PC-3 (cell line): ENCODE measurements around the gene KLF11. TPM values are rescaled to one million over a fixed set of nuclear protein-coding genes. Genes with fewer than 3 reads are reported as not detected.

Source experiments
- ATAC-seq: fragments of 200-7000 bp; cut with Tn5 transposase; 2 replicates; pipeline ENCODE4 v1.9.1; 2020; ENCODE audit warnings: mild to moderate bottlenecking, moderate library complexity
- BruUV-seq: library from RNA; stranded (reverse); fragments of 400-500 nt; replicated peaks from 2 replicates; lab custom pipeline; 2021; lab: Mats Ljungman, UMichigan
- CTCF ChIA-PET: fragments of 300-600 bp; sonication (Branson Sonifier 250); formaldehyde crosslinking; loops from one replicate; lab custom pipeline; 2022; ENCODE audit warnings: antibody characterized with exemption; lab: Charles Lee
- POLR2A ChIA-PET: fragments of 300-600 bp; sonication (Branson Sonifier 250); formaldehyde crosslinking; loops from one replicate; lab custom pipeline; 2022; ENCODE audit warnings: antibody characterized with exemption; ENCODE audit not compliant: unreplicated experiment; lab: Charles Lee
- DNase-seq: peaks from one replicate; pipeline ENCODE4 v3.0.0-alpha.2; 2015
- H2AFZ ChIP-seq: fragments of 300-600 bp; sonication (generic); 2 replicates; pipeline ENCODE4 v1.6.0; 2016; ENCODE audit warnings: antibody characterized with exemption, low read length
- H3F3A ChIP-seq: fragments of 300-600 bp; sonication (generic); one replicate; pipeline ENCODE4 v1.6.0; 2017; ENCODE audit warnings: antibody characterized with exemption, low read length, control low read depth, mild to moderate bottlenecking; ENCODE audit not compliant: unreplicated experiment
- H3K27ac ChIP-seq: fragments of 300-600 bp; sonication (generic); 2 replicates; pipeline ENCODE4 v1.5.1; 2016; ENCODE audit warnings: mild to moderate bottlenecking, low read length
- H3K27me3 ChIP-seq: fragments of 300-600 bp; sonication (generic); 2 replicates; pipeline ENCODE4 v1.6.1; 2016; ENCODE audit warnings: low read length, mixed read lengths
- H3K36me3 ChIP-seq: fragments of 300-600 bp; sonication (generic); 2 replicates; pipeline ENCODE4 v1.6.1; 2016; ENCODE audit warnings: low read depth, mixed run types, low read length, mixed read lengths
- H3K4me1 ChIP-seq: fragments of 300-600 bp; sonication (generic); 2 replicates; pipeline ENCODE4 v1.5.1; 2016; ENCODE audit warnings: low read length; ENCODE audit not compliant: insufficient read depth
- H3K4me2 ChIP-seq: fragments of 300-600 bp; sonication (generic); 2 replicates; pipeline ENCODE4 v1.6.0; 2016; ENCODE audit warnings: low read length
- H3K4me3 ChIP-seq: fragments of 300-600 bp; sonication (generic); 2 replicates; pipeline ENCODE4 v1.5.1; 2016; ENCODE audit warnings: mild to moderate bottlenecking, low read length, mixed read lengths
- H3K79me2 ChIP-seq: fragments of 300-600 bp; sonication (generic); 2 replicates; pipeline ENCODE4 v1.6.1; 2017; ENCODE audit warnings: low read length, mixed read lengths
- H3K9ac ChIP-seq: fragments of 300-600 bp; sonication (generic); 2 replicates; pipeline ENCODE4 v1.6.0; 2016; ENCODE audit warnings: mild to moderate bottlenecking, low read length
- H3K9me2 ChIP-seq: fragments of 300-600 bp; sonication (generic); replicated peaks from 2 replicates; pipeline ENCODE4 v1.6.1; 2016; ENCODE audit warnings: mixed run types, low read length, mixed read lengths
- H3K9me3 ChIP-seq: fragments of 300-600 bp; sonication (generic); 2 replicates; pipeline ENCODE4 v1.6.1; 2016; ENCODE audit warnings: low read length, mixed read lengths
- H4K20me1 ChIP-seq: fragments of 300-600 bp; sonication (generic); 2 replicates; pipeline ENCODE4 v1.6.1; 2016; ENCODE audit warnings: low read length, mixed read lengths
- CTCF ChIP-seq: fragments of 300-600 bp; sonication (generic); conservative IDR thresholded peaks from 2 replicates; pipeline ENCODE4 v1.5.1; 2017; ENCODE audit warnings: antibody characterized with exemption, low read depth, mild to moderate bottlenecking, low read length
- EZH2 ChIP-seq: fragments of 300-600 bp; sonication (generic); IDR thresholded peaks from one replicate; pipeline ENCODE4 v1.6.1; 2017; ENCODE audit warnings: antibody characterized with exemption, mild to moderate bottlenecking, low read length; ENCODE audit not compliant: unreplicated experiment
- EZH2phosphoT487 ChIP-seq: fragments of 300-600 bp; sonication (generic); IDR thresholded peaks from 2 replicates; pipeline ENCODE4 v1.6.1; 2018; ENCODE audit warnings: mild to moderate bottlenecking, antibody characterized with exemption, low read length, borderline replicate concordance
- intact Hi-C: fragments of 100-400 bp; cut with micrococcal nuclease; formaldehyde crosslinking; loops from 2 replicates; pipeline ENCODE4 v1.9.0; 2023
- total RNA-seq: library from RNA; depleted of rRNA; stranded (reverse); fragments of >200 nt; gene quantifications from 2 replicates; pipeline ENCODE4 v1.2.3, GENCODE V29; 2014

KLF11 gene
- total RNA-seq, 1 experiment from 2014 or later = 13.4 TPM

DNA sequence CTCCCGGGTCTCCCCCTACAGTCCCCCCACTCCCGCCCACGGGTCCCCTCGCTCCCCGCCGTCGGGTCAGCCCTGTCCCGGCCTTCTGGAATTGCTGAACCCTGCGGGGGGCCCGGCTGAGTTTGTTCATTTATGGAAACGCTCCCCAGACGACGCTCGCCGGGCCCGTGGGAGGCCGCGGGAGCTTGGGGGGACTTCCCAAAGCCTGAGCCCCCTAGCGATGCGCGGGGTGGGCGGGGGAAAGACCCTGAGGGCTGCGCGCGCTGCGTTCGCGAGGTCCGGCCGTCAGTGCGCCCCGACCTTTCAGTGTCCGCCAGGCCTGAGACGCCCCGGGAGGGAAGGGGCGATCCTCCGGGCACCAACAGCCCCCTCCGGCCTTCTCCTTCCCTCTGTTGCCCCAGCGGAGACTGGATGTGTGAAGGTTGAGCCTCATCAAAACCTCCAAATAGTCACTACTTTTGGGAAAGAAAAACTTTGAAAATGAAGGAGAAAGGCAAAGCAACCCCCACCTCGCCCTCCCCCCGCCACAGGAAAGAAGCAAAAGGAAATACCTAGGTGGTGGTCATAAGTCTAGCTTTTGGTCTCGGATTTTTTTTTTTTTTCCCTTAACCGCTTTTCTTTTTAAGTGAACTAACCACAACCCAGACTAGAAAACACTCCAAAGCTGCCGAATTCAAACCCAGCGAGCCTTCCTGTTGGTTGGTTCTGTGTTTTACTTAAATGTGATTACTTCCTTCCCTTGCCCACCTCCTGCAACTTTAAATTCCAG lies 37.4 kb downstream of the KLF11 start:
- H3K9me2 ChIP-seq = no peaks in the 10 kb centered on the region
- H3K4me1 ChIP-seq = no peaks in the 10 kb centered on the region
- BruUV-seq = no TSS peak
- no peaks in the 10 kb centered on the region for H3K36me3 ChIP-seq
- H3F3A ChIP-seq = no peaks in the 10 kb centered on the region
- no peak for ATAC-seq
- H3K27me3 ChIP-seq = peaks cover 80% of the 10 kb centered on the region
- H2AFZ ChIP-seq = no peak overlapping the region
- no peak for DNase-seq
- POLR2A ChIA-PET = no interaction called here
- H3K9ac ChIP-seq = no peak overlapping the region
- CTCF ChIA-PET = no interaction called here
- no peak overlapping the region for H3K4me2 ChIP-seq
- H4K20me1 ChIP-seq = no peaks in the 10 kb centered on the region
- no peak overlapping the region for H3K27ac ChIP-seq
- TF ChIP-seq EZH2phosphoT487 (no peak), EZH2 (peak; percentile 47)
- intact Hi-C loops = no loop called here
- H3K79me2 ChIP-seq = no peaks in the 10 kb centered on the region
- no peak overlapping the region for H3K4me3 ChIP-seq
- H3K9me3 ChIP-seq = no peaks in the 10 kb centered on the region

- BruUV-seq = no TSS peak
- POLR2A ChIA-PET = no interaction called here
Observed at GRCh38 chr2:10083046-10083445, 39.7 kb downstream of the KLF11 start.

GRCh38 chr2:10083692-10084211 lies 40.4 kb downstream of the KLF11 start:
- Histone ChIP-seq H3K79me2 (no peaks in the 10 kb centered on the region), H3K4me1 (no peaks in the 10 kb centered on the region), H4K20me1 (no peaks in the 10 kb centered on the region), H3K9me2 (no peaks in the 10 kb centered on the region), H2AFZ (no peak overlapping the region), H3K36me3 (no peaks in the 10 kb centered on the region), H3K9me3 (no peaks in the 10 kb centered on the region), H3F3A (no peaks in the 10 kb centered on the region), H3K9ac (no peak overlapping the region), H3K27ac (no peak overlapping the region), H3K4me2 (no peak overlapping the region), H3K4me3 (no peak overlapping the region), H3K27me3 (peaks cover 53% of the 10 kb centered on the region)
- TF ChIP-seq CTCF (no peak), EZH2phosphoT487 (no peak), EZH2 (no peak)
- ATAC-seq (no peak), DNase-seq (no peak)
- POLR2A ChIA-PET = no interaction called here
- intact Hi-C loops = no loop called here
- CTCF ChIA-PET = no interaction called here
- no TSS peak for BruUV-seq

More at GRCh38 chr2:10083046-10083445, 39.7 kb downstream of the KLF11 start:
- CTCF ChIA-PET = no interaction called here
- TF ChIP-seq CTCF (no peak), EZH2phosphoT487 (no peak), EZH2 (no peak)
- Histone ChIP-seq H3K9me3 (no peaks in the 10 kb centered on the region), H3K36me3 (no peaks in the 10 kb centered on the region), H3K4me2 (no peak overlapping the region), H3K27ac (no peak overlapping the region), H3F3A (no peaks in the 10 kb centered on the region), H4K20me1 (no peaks in the 10 kb centered on the region), H3K4me1 (no peaks in the 10 kb centered on the region), H2AFZ (no peak overlapping the region), H3K9me2 (no peaks in the 10 kb centered on the region), H3K79me2 (no peaks in the 10 kb centered on the region), H3K4me3 (no peak overlapping the region), H3K27me3 (peaks cover 60% of the 10 kb centered on the region), H3K9ac (no peak overlapping the region)
- no peak for ATAC-seq
- DNase-seq = no peak
- intact Hi-C loops = no loop called here
